Endothelial cell of umbilical vein (primary cell): Measurements from ENCODE around the gene MRNIP. TPM values are rescaled to one million over a fixed set of nuclear protein-coding genes. Genes with fewer than 3 reads are reported as not detected.

ENCODE experiments used
- BruUV-seq: library from RNA; stranded (reverse); fragments of 400-500 nt; replicated peaks from 2 replicates; lab custom pipeline; 2021; lab: Mats Ljungman, UMichigan
- CTCF ChIA-PET: fragments of 300-600, 350-600 bp; sonication (Branson Sonifier 250); formaldehyde crosslinking; loops from one replicate; lab custom pipeline; 2021; ENCODE audit warnings: antibody characterized with exemption, inconsistent platforms; lab: Charles Lee
- POLR2A ChIA-PET: fragments of 300-600, 350-600 bp; sonication (Branson Sonifier 250); formaldehyde crosslinking; loops from one replicate; lab custom pipeline; 2021; ENCODE audit warnings: antibody characterized with exemption, inconsistent platforms; lab: Charles Lee
- DNase-seq: peaks from one replicate; pipeline ENCODE4 v3.0.0-alpha.2; 2011; ENCODE audit warnings: low read depth, low spot score
- FAIRE-seq: peaks from 2 replicates; lab custom pipeline; 2011; peaks lifted over from hg19 to GRCh38; lab: Jason Lieb, UNC
- H2AFZ ChIP-seq: 2 replicates; pipeline ENCODE4 v1.6.0; 2012; ENCODE audit warnings: low read depth, low read length, control low read depth, inconsistent platforms
- H3K27ac ChIP-seq: 2 replicates; pipeline ENCODE4 v1.5.1; 2011; ENCODE audit warnings: low read depth, mild to moderate bottlenecking, control low read depth, low read length, moderate library complexity; ENCODE audit not compliant: insufficient read depth
- H3K27me3 ChIP-seq, 2 experiments: 2 replicates each; pipeline versions ENCODE4 v1.6.0 to v1.6.1; 2011; ENCODE audit warnings: low read length in 2 of 2, mixed read lengths in 1 of 2; ENCODE audit not compliant: control insufficient read depth in 2 of 2, insufficient read depth in 2 of 2
- H3K36me3 ChIP-seq, 2 experiments: 2 replicates in 1 of 2; 3 replicates in 1 of 2; pipeline ENCODE4 v1.5.1; 2011; ENCODE audit warnings: low read length in 2 of 2, mild to moderate bottlenecking in 1 of 2, moderate library complexity in 1 of 2; ENCODE audit not compliant: control insufficient read depth in 2 of 2, insufficient read depth in 2 of 2; ENCODE audit errors: extremely low read depth in 1 of 2
- H3K4me1 ChIP-seq: 3 replicates; pipeline ENCODE4 v1.5.1; 2011; ENCODE audit warnings: mild to moderate bottlenecking, low read length; ENCODE audit not compliant: control insufficient read depth, insufficient read depth; ENCODE audit errors: extremely low read depth
- H3K4me2 ChIP-seq: 2 replicates; pipeline ENCODE4 v1.6.1; 2011; ENCODE audit warnings: low read length, control low read depth, mixed read lengths; ENCODE audit not compliant: insufficient read depth
- H3K4me3 ChIP-seq, 3 experiments: fragments of 200-600 bp in 1 of 3; sonication (generic), shearing (Covaris generic) in 1 of 3; replicated peaks in 1 of 3; 2 replicates each; pipeline ENCODE4 v1.5.1; 2011 to 2016; ENCODE audit warnings: control low read depth in 3 of 3, low read length in 3 of 3, mild to moderate bottlenecking in 2 of 3, inconsistent platforms in 1 of 3, low read depth in 1 of 3, moderate library complexity in 1 of 3; ENCODE audit not compliant: insufficient read depth in 1 of 3
- H3K79me2 ChIP-seq: 2 replicates; pipeline ENCODE4 v1.6.0; 2012; ENCODE audit warnings: low read length, inconsistent platforms; ENCODE audit not compliant: control insufficient read depth, insufficient read depth
- H3K9ac ChIP-seq: replicated peaks from 2 replicates; pipeline ENCODE3; 2011; ENCODE audit warnings: low read length, control low read depth; ENCODE audit not compliant: insufficient read depth; ENCODE audit errors: extremely low read depth
- H3K9me1 ChIP-seq: replicated peaks from 3 replicates; pipeline ENCODE4 v1.6.0; 2011; ENCODE audit warnings: mild to moderate bottlenecking, low read length; ENCODE audit not compliant: control insufficient read depth, insufficient read depth; ENCODE audit errors: extremely low read depth
- H3K9me3 ChIP-seq: replicated peaks from 2 replicates; pipeline ENCODE4 v1.5.1; 2012; ENCODE audit warnings: low read length, inconsistent platforms; ENCODE audit not compliant: control insufficient read depth, insufficient read depth
- H4K20me1 ChIP-seq: replicated peaks from 2 replicates; pipeline ENCODE3; 2011; ENCODE audit warnings: mild to moderate bottlenecking, low read length; ENCODE audit not compliant: control insufficient read depth, insufficient read depth; ENCODE audit errors: extremely low read depth
- CTCF ChIP-seq, 2 donors: IDR thresholded peaks; 1 replicate in 1 of 2; 2 replicates in 1 of 2; pipeline ENCODE4 v1.5.1; 2011; ENCODE audit warnings: low read length in 2 of 2, mild to moderate bottlenecking in 2 of 2, moderate library complexity in 2 of 2, control low read depth in 1 of 2, inconsistent platforms in 1 of 2, low read depth in 1 of 2; ENCODE audit not compliant: insufficient read depth in 1 of 2; ENCODE audit errors: extremely low read depth in 1 of 2
- EZH2 ChIP-seq: IDR thresholded peaks from 2 replicates; pipeline ENCODE4 v1.6.1; 2012; ENCODE audit warnings: borderline replicate concordance, low read depth, mild to moderate bottlenecking, moderate library complexity, low read length, inconsistent platforms; ENCODE audit not compliant: severe bottlenecking
- FOS ChIP-seq: IDR thresholded peaks from 2 replicates; pipeline ENCODE4 v1.6.1; 2011; ENCODE audit warnings: mild to moderate bottlenecking, low read length, moderate library complexity, borderline replicate concordance; ENCODE audit not compliant: insufficient read depth
- GATA2 ChIP-seq: IDR thresholded peaks from 2 replicates; pipeline ENCODE4 v1.7.0; 2011; ENCODE audit warnings: low read depth, mild to moderate bottlenecking, moderate library complexity, mixed read lengths, low read length; ENCODE audit not compliant: insufficient read length, insufficient read depth
- JUN ChIP-seq: IDR thresholded peaks from 2 replicates; pipeline ENCODE4 v1.6.1; 2011; ENCODE audit warnings: borderline replicate concordance, low read depth; ENCODE audit not compliant: insufficient read length, insufficient read depth
- MYC ChIP-seq: IDR thresholded peaks from one replicate; pipeline ENCODE4 v1.6.1; 2011; ENCODE audit warnings: mild to moderate bottlenecking, low read depth, low read length
- POLR2A ChIP-seq: IDR thresholded peaks from 2 replicates; pipeline ENCODE4 v1.6.1; 2012; ENCODE audit warnings: low read depth, mild to moderate bottlenecking, control low read depth, low read length
- POLR2AphosphoS5 ChIP-seq: IDR thresholded peaks from 2 replicates; pipeline ENCODE4 v1.6.1; 2012; ENCODE audit warnings: low read depth, mild to moderate bottlenecking, control low read depth, low read length, moderate library complexity; ENCODE audit not compliant: insufficient read depth
- dilution Hi-C: fragments of 300-500 bp; cut with MboI; formaldehyde crosslinking; loops from one replicate; pipeline ENCODE4 v1.15.0; 2019; ENCODE audit warnings: low sequenced_read_pairs; ENCODE audit not compliant: extremely low pct_ligation_motif_present
- intact Hi-C: fragments of 100-400 bp; cut with micrococcal nuclease; formaldehyde crosslinking; loops from one replicate; pipeline ENCODE4 v1.10.0; 2022
- polyA plus RNA-seq, 4 experiments: library from polyadenylated mRNA; depleted of rRNA in 3 of 4; stranded (reverse) in 3 of 4; unstranded in 1 of 4; fragments of >200 nt; gene quantifications; 2 replicates each; pipeline versions ENCODE4 v1.2.1 to v1.2.3, GENCODE V29; 2011 to 2012; ENCODE audit warnings: missing spikeins in 1 of 4
- total RNA-seq: library from RNA; stranded (reverse); gene quantifications from 2 replicates; pipeline ENCODE4 v1.2.3, GENCODE V29; 2021
- TF ChIP-seq, protein P1 (sequence below): IDR thresholded peaks from 2 replicates; pipeline ENCODE4 v1.6.1; 2011; ENCODE audit not compliant: insufficient read depth, insufficient read length

Gene MRNIP
- total and polyA plus RNA-seq, 2 donors (not counting 3 experiments of a cell fraction or from before 2014, with no cell fraction given) = 17.1 to 19.1 TPM

GRCh38 chr5:179879003-179879689 is 20.5 kb upstream of the MRNIP start:
- no peaks in the 10 kb centered on the region for H3K9me1 ChIP-seq
- TF ChIP-seq EZH2 = no peak
- TF ChIP-seq, protein P1, sequence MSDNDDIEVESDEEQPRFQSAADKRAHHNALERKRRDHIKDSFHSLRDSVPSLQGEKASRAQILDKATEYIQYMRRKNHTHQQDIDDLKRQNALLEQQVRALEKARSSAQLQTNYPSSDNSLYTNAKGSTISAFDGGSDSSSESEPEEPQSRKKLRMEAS = no peak
- no peak for TF ChIP-seq MYC
- TF ChIP-seq JUN = no peak
- TF ChIP-seq POLR2AphosphoS5 = no peak
- no peak for TF ChIP-seq GATA2
- TF ChIP-seq POLR2A = no peak
- TF ChIP-seq CTCF (IDR thresholded peaks at IDR 0.05; ENCODE audit: extremely low read depth in 1 of 2, insufficient read depth in 1 of 2, low read depth in 1 of 2, low read length in 2 of 2) = no peak
- no peak for TF ChIP-seq FOS
- H3K27me3 ChIP-seq = no peaks in the 10 kb centered on the region
- no peak for FAIRE-seq
- DNase-seq = no peak
- intact Hi-C loops = no loop called here
- no peak overlapping the region for H3K4me3 ChIP-seq
- no peak overlapping the region for H3K4me2 ChIP-seq
- no TSS peak for BruUV-seq
- peaks cover 6% of the 10 kb centered on the region for H3K9me3 ChIP-seq
- H3K27ac ChIP-seq = no peak overlapping the region
- dilution Hi-C loops = no loop called here
- POLR2A ChIA-PET = no interaction called here
- H3K79me2 ChIP-seq = no peaks in the 10 kb centered on the region
- no peaks in the 10 kb centered on the region for H4K20me1 ChIP-seq
- H3K9ac ChIP-seq = no peak overlapping the region
- CTCF ChIA-PET = no interaction called here
- H3K36me3 ChIP-seq = peaks cover 11 to 49% of the 10 kb centered on the region in 2 experiments
- no peaks in the 10 kb centered on the region for H3K4me1 ChIP-seq
- no peak overlapping the region for H2AFZ ChIP-seq
